Immature natural killer cell (primary cell): ENCODE results near the gene FOXE3. TPM values are rescaled to one million over a fixed set of nuclear protein-coding genes. Genes with fewer than 3 reads are reported as not detected.

Experiments used
- DNase-seq, 3 donors: peaks; one replicate each; pipeline ENCODE4 v3.0.0; 2022; ENCODE audit warnings: mixed read lengths in 1 of 3
- H3K27ac Mint-ChIP-seq, 6 donors: one replicate each; pipeline ENCODE4 v1.8.0; 2020; ENCODE audit warnings: mixed read lengths in 6 of 6, mild to moderate bottlenecking in 5 of 6, inconsistent platforms in 4 of 6, moderate library complexity in 3 of 6
- H3K27me3 Mint-ChIP-seq, 3 donors: one replicate each; pipeline ENCODE4 v1.8.0; 2020 to 2021; ENCODE audit warnings: low read depth in 3 of 3, mild to moderate bottlenecking in 3 of 3, mixed read lengths in 3 of 3, moderate library complexity in 3 of 3, inconsistent platforms in 1 of 3
- H3K36me3 Mint-ChIP-seq, 3 donors: one replicate each; pipeline ENCODE4 v1.8.0; 2020; ENCODE audit warnings: mixed read lengths in 3 of 3, inconsistent platforms in 2 of 3, mild to moderate bottlenecking in 2 of 3
- H3K4me1 Mint-ChIP-seq, 2 donors: one replicate each; pipeline ENCODE4 v1.8.0; 2020; ENCODE audit warnings: inconsistent platforms in 2 of 2, mild to moderate bottlenecking in 2 of 2, mixed read lengths in 2 of 2, moderate library complexity in 1 of 2
- H3K4me3 Mint-ChIP-seq, 5 donors: one replicate each; pipeline ENCODE4 v1.8.0; 2020; ENCODE audit warnings: mild to moderate bottlenecking in 5 of 5, mixed read lengths in 5 of 5, inconsistent platforms in 3 of 5, moderate library complexity in 3 of 5
- H3K9me3 Mint-ChIP-seq, 6 donors: one replicate each; pipeline ENCODE4 v1.8.0; 2020; ENCODE audit warnings: mild to moderate bottlenecking in 6 of 6, mixed read lengths in 6 of 6, inconsistent platforms in 4 of 6, moderate library complexity in 3 of 6
- polyA plus RNA-seq, 3 donors: library from polyadenylated mRNA; unstranded; fragments of 300-500 nt; fragmentation: Illumina TruSeq; gene quantifications; one replicate each; pipeline ENCODE4 v1.2.3, GENCODE V29; 2021

Gene FOXE3
- polyA plus RNA-seq, 3 donors from 2014 or later = not detected

DNA sequence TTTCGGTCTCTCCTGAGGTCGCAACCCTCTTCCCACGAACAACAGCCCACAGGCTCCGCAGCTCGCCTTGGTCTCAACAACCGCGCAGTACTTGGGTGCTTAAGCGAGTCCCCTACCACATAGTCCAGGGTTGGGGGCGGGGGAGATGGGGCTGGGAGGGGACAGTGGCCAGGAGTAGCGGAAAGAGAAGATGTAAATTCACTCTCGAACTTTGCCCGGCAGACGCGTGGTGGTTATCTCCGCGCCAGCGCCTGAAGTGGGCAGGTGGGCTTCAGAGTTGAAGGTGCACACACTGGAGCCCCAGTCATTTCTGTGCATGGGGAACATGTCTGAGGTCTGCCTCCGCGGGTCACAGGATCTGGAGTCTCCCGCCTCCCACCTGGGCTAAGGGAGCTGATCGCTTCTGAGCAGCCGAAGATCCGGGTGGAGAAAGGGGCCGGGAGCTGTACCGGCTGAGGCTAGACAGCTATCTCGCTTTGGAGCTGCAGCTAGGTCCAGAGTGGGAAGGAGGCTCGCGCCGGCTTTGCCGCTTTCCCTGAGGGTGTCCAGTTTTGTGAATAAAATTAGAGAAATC is 17.5 kb downstream of the FOXE3 start:
- peaks cover 56 to 61% of the 10 kb centered on the region in 2 donors for H3K4me1 Mint-ChIP-seq
- peaks cover 9 to 33% (median 12%) of the 10 kb centered on the region in 3 donors for H3K27me3 Mint-ChIP-seq
- peak overlapping the region; percentile 47 to 67 (median 63) for H3K4me3 Mint-ChIP-seq
- H3K36me3 Mint-ChIP-seq = peaks cover 0 to 14% (median 5%) of the 10 kb centered on the region in 3 donors
- no peak for DNase-seq
- no peak overlapping the region for H3K27ac Mint-ChIP-seq
- H3K9me3 Mint-ChIP-seq = no peaks in the 10 kb centered on the region

DNA sequence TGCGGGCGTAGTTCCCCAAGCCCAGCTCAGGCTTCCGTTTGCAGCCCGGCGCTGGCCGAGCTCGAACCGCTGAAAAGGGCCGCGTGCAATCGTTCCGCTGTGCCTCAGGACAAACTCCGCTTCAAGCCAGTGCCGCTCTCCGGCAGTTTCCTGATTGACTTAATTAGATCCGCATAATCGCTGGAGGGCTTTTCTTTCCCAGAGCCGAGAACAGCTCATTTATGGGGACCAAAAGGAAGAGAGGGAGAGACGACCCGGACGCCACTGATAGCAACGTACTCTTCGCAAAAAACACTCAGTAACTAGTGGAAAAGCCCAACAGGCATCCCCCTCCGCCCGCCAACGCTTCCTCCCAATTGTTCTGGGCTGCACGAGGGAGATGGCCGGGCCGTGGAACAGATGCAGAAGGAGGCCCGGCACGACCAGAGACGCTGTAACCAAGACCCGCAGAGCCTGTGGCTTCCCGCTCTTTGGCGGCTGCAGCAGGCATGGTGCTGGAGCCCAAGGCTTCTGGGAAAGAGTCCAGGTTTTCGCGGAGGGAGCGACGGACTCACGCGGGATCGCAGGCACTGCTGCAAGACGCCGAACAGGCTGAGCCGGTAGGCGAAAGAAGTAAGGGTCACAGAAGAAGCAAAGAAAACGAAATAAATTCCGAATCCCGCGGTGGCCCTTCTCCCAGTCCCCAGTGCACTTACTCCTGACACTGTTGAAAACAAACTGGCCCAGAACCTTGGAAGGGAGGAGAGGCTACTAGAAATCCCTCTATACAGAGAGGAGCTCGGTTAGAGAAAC is 18.2 kb downstream of the FOXE3 start:
- peaks cover 10 to 33% (median 12%) of the 10 kb centered on the region in 3 donors for H3K27me3 Mint-ChIP-seq
- no peak for DNase-seq
- H3K4me1 Mint-ChIP-seq = peaks cover 56 to 61% of the 10 kb centered on the region in 2 donors
- H3K9me3 Mint-ChIP-seq = no peaks in the 10 kb centered on the region
- H3K27ac Mint-ChIP-seq = peak overlapping the region in 2 of 6 donors; percentile 22 to 61
- peaks cover 0 to 14% (median 5%) of the 10 kb centered on the region in 3 donors for H3K36me3 Mint-ChIP-seq
- H3K4me3 Mint-ChIP-seq = peak overlapping the region; percentile 47 to 67 (median 62)

DNA sequence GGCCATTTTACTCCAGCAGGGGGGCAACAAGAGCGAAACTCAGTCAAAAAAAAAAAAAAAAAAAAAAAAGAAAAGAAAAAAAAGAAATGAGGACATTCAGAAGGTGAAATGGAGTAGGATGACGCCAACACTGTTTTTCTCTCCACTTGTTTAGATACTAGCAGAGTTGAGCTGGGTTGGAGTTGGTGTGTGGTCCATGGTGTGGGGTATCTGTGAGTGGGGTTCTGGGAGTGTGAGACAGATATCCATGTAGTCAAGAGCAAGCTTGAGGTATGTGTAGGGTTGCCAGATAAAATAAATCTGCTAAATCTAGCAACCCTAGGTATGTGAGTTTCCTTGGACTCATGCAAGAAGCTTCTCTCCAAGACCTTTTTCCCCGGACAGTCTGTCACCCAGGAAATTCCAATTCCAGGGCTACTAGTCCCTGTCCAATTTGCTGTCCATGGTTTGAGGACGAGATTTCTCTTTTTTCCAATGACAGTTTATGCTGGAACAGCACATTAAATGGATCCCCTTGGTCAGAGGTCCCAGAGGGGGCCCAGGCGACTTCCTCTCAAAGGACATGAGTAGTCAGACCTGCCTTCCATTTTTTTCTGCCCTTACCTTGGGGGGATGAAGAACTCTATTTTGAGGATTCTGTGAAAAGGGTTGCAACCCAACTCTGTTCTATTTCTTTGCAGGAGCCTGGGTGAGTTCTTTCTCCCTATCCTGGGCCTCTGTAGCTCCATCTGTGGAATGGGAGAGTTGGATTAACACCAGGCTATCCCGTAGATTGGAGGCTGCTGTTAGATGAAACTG is 19.6 kb downstream of the FOXE3 start:
- H3K4me3 Mint-ChIP-seq = peak overlapping the region; percentile 90 to 94 (median 94)
- H3K27ac Mint-ChIP-seq = peak overlapping the region in 5 of 6 donors; percentile 46 to 87 (median 57)
- peaks cover 14 to 33% (median 17%) of the 10 kb centered on the region in 3 donors for H3K27me3 Mint-ChIP-seq
- H3K36me3 Mint-ChIP-seq = peaks cover 0 to 14% (median 5%) of the 10 kb centered on the region in 3 donors
- no peak for DNase-seq
- H3K4me1 Mint-ChIP-seq = peaks cover 60 to 61% of the 10 kb centered on the region in 2 donors
- H3K9me3 Mint-ChIP-seq = no peaks in the 10 kb centered on the region

DNA sequence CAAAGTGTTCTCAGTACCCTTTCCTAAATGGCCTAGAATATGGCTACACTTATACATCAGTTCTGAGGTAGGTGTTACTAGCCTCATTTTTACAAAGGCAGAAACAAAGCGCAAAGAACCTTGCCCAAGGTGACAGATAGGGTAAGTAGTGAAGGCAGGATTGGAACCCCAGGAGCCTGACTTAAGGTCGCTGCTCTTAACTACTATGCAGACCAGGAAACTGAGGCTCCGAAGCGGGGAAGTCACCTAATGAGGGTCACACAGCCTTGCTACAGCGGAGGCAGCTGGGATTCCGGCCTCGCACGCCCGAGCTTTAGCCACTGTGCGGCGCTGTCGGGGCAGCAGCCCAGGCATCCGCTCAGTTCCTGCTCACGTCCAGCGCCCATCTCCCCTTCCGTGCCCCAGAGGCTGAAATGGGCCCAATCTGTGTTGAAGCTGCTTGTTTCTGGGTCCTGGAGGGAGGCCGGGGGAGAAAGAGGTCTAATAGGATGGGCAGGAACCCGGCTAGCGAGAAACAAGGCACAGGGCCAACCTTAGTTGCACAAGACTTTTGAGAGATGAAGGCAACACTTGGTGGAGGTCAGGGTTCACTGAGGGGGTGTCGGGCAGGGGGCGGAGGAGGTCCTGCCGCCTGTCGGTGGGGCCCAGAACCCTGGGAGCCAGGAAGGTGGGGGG is 20.4 kb downstream of the FOXE3 start:
- peak overlapping the region; percentile 90 to 94 (median 94) for H3K4me3 Mint-ChIP-seq
- DNase-seq = peak; percentile 68 to 74 (median 73)
- peaks cover 54% of the 10 kb centered on the region in 2 donors for H3K4me1 Mint-ChIP-seq
- H3K36me3 Mint-ChIP-seq = peaks cover 0 to 10% (median 0%) of the 10 kb centered on the region in 3 donors
- peak overlapping the region; percentile 82 to 92 (median 86) for H3K27ac Mint-ChIP-seq
- H3K27me3 Mint-ChIP-seq = peaks cover 14 to 33% (median 14%) of the 10 kb centered on the region in 3 donors
- H3K9me3 Mint-ChIP-seq = no peaks in the 10 kb centered on the region

DNA sequence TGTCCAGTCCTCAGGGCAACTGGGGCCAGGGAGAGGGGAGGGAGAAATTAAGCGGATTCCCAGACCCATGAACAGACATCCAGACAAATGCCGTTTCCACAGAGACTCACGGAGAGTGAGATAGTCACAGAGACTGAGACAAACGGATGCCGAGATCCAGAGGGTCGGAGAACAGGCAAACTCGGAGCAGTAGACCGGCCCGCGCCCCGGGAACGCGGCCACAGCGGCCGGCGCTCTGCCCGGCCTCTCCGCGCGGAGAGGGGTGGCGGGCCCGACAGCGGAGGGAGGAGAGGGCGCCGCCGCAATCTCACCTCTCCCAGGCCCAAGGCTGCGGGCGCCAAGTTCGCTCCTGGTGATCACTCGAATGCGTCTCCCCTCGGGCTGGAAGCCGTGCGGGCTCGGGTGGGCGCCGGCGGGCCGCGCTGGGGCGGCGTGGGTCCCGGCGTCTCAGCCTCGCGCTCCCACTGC is 20.9 kb downstream of the FOXE3 start:
- H3K4me1 Mint-ChIP-seq = peaks cover 48 to 49% of the 10 kb centered on the region in 2 donors
- peak overlapping the region; percentile 90 to 94 (median 94) for H3K4me3 Mint-ChIP-seq
- H3K27ac Mint-ChIP-seq = peak overlapping the region; percentile 82 to 92 (median 86)
- peaks cover 0 to 10% (median 0%) of the 10 kb centered on the region in 3 donors for H3K36me3 Mint-ChIP-seq
- H3K27me3 Mint-ChIP-seq = peaks cover 14 to 33% (median 14%) of the 10 kb centered on the region in 3 donors
- H3K9me3 Mint-ChIP-seq = no peaks in the 10 kb centered on the region
- DNase-seq = no peak

DNA sequence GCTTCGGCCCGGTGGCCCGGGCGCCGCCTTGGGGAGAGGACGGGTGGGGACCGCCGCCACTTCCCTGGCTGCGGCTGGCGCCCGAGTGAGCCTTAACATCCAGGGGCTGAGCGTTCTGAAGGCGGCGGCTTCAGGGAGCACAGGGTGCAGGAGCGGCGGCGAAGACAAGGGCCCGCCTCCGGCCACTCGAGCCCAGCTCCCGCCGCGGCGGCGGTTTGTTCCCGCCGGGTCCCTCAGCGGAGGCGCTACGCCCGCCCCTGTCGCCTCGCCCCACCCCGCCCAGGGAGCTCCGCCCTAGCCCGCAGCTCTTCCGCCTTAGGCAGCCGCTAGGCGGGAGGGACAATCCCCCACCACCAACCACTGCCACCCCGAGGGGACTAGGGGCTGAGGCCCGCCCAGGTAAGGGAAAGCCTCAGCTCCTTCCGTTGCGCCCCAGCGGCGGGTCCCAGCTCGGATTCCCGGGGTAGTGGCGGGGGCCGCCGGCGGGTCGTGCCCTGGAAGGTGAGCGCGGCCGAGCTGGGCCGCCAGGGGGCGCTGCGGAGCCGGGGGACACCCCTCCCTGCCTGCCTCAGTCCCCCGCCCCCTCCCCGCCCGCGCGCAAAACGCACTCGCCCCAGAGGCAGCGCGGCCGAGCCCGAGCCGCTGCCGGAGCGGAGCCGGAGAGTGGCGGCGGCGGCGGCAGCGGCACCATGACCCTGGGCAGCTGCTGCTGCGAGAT is 21.5 kb downstream of the FOXE3 start, which contains the start of gene FOXD2:
Gene FOXD2 (plus strand): TSS at position 598 of the 718 bp plus-strand sequence. CDS start 92 bp downstream, at position 690.
- H3K36me3 Mint-ChIP-seq = peaks cover 0 to 5% (median 0%) of the 10 kb centered on the region in 3 donors

DNA sequence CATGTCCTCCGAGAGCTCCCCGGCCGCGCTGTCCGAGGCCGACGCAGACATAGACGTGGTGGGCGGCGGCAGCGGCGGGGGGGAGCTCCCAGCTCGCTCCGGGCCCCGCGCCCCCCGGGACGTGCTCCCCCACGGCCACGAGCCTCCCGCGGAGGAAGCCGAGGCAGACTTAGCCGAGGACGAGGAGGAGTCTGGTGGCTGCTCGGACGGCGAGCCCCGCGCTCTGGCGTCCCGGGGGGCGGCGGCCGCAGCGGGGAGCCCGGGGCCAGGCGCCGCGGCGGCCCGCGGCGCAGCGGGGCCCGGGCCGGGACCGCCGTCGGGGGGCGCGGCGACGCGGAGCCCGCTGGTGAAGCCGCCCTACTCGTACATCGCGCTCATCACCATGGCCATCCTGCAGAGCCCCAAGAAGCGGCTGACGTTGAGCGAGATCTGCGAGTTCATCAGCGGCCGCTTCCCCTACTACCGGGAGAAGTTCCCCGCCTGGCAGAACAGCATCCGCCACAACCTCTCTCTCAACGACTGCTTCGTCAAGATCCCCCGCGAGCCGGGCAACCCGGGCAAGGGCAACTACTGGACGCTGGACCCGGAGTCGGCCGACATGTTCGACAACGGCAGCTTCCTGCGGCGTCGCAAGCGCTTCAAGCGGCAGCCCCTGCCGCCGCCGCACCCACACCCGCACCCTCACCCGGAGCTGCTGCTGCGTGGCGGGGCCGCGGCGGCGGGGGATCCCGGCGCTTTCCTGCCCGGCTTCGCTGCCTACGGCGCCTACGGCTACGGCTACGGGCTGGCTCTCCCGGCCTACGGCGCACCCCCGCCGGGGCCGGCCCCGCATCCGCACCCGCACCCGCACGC is 22.3 kb downstream of the FOXE3 start:
- Mint-ChIP-seq H3K4me3 (peak overlapping the region; percentile 80 to 89 (median 86)), H3K27me3 (peaks cover 9 to 29% (median 10%) of the 10 kb centered on the region in 3 donors), H3K4me1 (peaks cover 34 to 35% of the 10 kb centered on the region in 2 donors), H3K9me3 (no peaks in the 10 kb centered on the region), H3K27ac (peak overlapping the region in 3 of 6 donors; percentile 40 to 55 (median 51)), H3K36me3 (peaks cover 0 to 5% (median 0%) of the 10 kb centered on the region in 3 donors)
- DNase-seq = peak; percentile 37 to 45 (median 42)

More for the DNA sequence above, 21.5 kb downstream of the FOXE3 start, which contains the start of gene FOXD2:
- H3K27ac Mint-ChIP-seq = peak within 1 kb of the TSS; percentile 82 to 92 (median 86)
- peaks cover 42 to 43% of the 10 kb centered on the region in 2 donors for H3K4me1 Mint-ChIP-seq
- peaks cover 10 to 31% (median 11%) of the 10 kb centered on the region in 3 donors for H3K27me3 Mint-ChIP-seq
- DNase-seq = peak; percentile 92 to 94 (median 93)
- peak within 1 kb of the TSS; percentile 90 to 94 (median 94) for H3K4me3 Mint-ChIP-seq
- no peaks in the 10 kb centered on the region for H3K9me3 Mint-ChIP-seq

DNA sequence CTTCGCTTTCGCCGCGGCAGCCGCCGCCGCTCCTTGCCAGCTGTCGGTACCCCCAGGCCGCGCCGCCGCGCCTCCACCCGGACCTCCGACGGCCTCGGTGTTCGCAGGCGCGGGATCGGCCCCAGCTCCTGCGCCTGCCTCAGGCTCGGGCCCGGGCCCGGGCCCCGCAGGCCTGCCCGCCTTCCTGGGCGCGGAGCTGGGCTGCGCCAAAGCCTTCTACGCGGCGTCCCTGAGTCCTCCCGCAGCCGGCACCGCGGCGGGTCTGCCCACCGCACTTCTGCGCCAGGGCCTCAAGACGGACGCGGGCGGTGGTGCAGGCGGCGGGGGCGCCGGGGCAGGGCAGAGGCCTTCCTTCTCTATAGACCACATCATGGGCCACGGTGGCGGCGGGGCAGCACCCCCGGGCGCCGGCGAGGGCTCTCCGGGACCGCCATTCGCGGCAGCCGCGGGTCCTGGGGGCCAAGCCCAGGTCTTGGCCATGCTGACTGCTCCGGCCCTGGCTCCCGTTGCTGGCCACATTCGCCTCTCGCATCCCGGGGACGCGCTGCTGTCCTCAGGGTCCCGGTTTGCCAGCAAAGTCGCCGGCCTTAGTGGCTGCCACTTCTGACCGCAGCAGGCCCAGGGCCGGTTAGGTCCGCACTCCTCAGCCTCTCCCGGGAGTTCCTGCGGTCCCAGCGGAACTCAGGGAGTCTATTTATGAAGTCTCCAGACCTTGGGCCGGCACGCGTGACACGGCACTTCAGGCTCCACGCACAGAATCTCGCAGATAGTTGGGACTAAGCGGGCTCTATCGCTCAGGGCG is 23.1 kb downstream of the FOXE3 start:
- H3K27me3 Mint-ChIP-seq = peaks cover 9 to 21% (median 13%) of the 10 kb centered on the region in 3 donors
- peak overlapping the region in 1 of 6 donors; percentile 69 for H3K27ac Mint-ChIP-seq

DNA sequence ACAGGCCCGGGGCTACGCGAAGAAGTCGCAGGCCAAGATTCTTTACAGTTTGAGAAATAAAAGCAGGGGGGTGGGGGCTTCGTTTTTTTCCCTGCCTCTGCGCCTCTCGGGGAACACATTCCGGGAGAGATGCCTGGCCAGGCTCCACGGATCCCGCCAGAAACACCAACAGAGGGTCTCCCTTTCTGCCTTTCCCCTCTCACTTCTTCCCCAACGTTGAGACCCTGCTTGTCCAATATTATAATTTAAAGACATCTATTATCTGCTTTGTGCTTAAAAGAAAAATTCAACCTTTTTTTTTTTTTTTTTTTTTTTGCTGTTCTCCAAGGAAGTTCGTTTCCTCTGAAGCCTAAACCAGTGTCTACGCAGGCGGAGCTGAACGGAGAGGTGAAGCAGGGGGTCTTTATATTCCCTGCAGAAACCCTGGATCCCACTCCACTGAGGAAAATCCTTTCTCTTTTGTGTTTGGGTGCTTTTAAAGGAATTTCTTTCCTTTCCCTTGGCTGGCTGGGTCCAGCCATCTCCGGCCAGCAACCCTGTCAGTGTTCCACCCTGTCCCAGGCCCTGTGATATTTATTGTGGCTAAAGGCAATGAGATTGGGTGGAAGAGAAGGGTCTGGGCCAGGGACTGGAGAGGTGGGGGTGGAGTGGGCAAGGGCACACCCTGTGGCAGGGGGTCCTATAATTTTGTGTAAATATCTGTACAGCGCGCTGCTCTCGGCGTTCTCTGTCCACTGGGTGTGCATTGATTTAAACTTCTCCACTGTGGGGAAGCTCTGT is 23.9 kb downstream of the FOXE3 start:
- H3K9me3 Mint-ChIP-seq = no peaks in the 10 kb centered on the region
- H3K36me3 Mint-ChIP-seq = peaks cover 0 to 4% (median 0%) of the 10 kb centered on the region in 3 donors
- H3K4me3 Mint-ChIP-seq = peak overlapping the region in 3 of 5 donors; percentile 56 to 63 (median 57)
- DNase-seq = no peak
- peaks cover 10 to 20% (median 19%) of the 10 kb centered on the region in 3 donors for H3K27me3 Mint-ChIP-seq
- H3K27ac Mint-ChIP-seq = peak overlapping the region in 1 of 6 donors; percentile 69
- H3K4me1 Mint-ChIP-seq = peaks cover 30% of the 10 kb centered on the region in 2 donors

More for the DNA sequence above, 23.1 kb downstream of the FOXE3 start:
- Mint-ChIP-seq H3K36me3 (peaks cover 0 to 1% (median 1%) of the 10 kb centered on the region in 3 donors), H3K4me3 (peak overlapping the region in 3 of 5 donors; percentile 56 to 63 (median 57)), H3K4me1 (peaks cover 30 to 31% of the 10 kb centered on the region in 2 donors), H3K9me3 (no peaks in the 10 kb centered on the region)
- DNase-seq = no peak

DNA sequence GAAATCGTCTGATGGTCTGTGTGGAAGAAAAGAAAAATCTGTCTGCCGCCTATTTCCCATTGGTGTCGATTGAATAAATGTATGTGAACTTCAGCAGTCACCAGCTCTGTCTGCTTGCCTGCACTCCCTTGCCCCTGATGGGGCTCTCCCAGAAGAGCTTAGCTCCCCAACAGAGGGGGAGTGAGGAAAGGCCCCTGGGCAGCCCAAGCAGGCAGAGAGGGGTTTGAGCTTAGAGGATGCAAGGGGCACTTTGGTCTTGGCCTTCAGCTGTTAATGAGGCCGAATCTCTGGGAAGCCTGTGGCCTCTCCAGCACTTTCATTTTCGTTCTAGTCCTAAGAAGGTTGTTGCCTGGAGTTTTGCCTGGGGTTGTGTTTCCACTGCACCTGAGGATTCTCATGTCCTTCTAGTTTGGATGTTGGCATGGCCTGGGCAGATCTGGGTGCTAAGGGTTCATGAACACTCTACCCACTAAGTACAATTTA is 24.6 kb downstream of the FOXE3 start:
- H3K36me3 Mint-ChIP-seq = peaks cover 0 to 4% (median 0%) of the 10 kb centered on the region in 3 donors
- H3K4me1 Mint-ChIP-seq = peaks cover 30 to 32% of the 10 kb centered on the region in 2 donors
- H3K4me3 Mint-ChIP-seq = no peak overlapping the region
- H3K9me3 Mint-ChIP-seq = no peaks in the 10 kb centered on the region
- H3K27ac Mint-ChIP-seq = no peak overlapping the region
- H3K27me3 Mint-ChIP-seq = peaks cover 15 to 23% (median 18%) of the 10 kb centered on the region in 3 donors
- no peak for DNase-seq
